Sciatic nerve (tissue), 2 donors: ENCODE results near the gene NRG3. TPM values are rescaled to one million over a fixed set of nuclear protein-coding genes. Genes with fewer than 3 reads are reported as not detected.
A peak's percentile ranks its signal among the peaks of the same experiment; 100 is the strongest.
"Not testable (repeated sequence)": the region's sequence is repeated elsewhere in the genome, so short reads cannot be mapped to it uniquely, and the experiment has no call there.

Source experiments
- ATAC-seq: fragments of 200-7000 bp; cut with Tn5 transposase; one replicate; pipeline ENCODE4 v1.9.1; 2020; ENCODE audit warnings: mild to moderate bottlenecking, moderate library complexity
- DNase-seq: peaks from one replicate; pipeline ENCODE4 v3.0.0-alpha.2; 2020; ENCODE audit warnings: low spot score
- intact Hi-C: fragments of 100-400 bp; cut with DNase I; formaldehyde crosslinking; loops from one replicate; pipeline ENCODE4 v1.14.2; 2022
- total RNA-seq: library from RNA; stranded (reverse); fragmentation: NEBNext Ultra II Directional; extraction: Animal tissue kit (Norgen Biotek cat#: 25700); gene quantifications from one replicate; pipeline ENCODE4 v1.2.1, GENCODE V29; 2021
- donor health status: DM: no; HTN: no; CAD: no.
- donor health status: DM: no; HTN: no; CAD: no.

Gene NRG3
- total RNA-seq, 1 donor from 2014 or later, result 1.4 TPM

- DNase-seq (no peak), ATAC-seq (no peak)
- intact Hi-C loops, result no loop called here
Observed at GRCh38 chr10:82949816-82950575, 1075.0 kb downstream of the NRG3 start.

DNA sequence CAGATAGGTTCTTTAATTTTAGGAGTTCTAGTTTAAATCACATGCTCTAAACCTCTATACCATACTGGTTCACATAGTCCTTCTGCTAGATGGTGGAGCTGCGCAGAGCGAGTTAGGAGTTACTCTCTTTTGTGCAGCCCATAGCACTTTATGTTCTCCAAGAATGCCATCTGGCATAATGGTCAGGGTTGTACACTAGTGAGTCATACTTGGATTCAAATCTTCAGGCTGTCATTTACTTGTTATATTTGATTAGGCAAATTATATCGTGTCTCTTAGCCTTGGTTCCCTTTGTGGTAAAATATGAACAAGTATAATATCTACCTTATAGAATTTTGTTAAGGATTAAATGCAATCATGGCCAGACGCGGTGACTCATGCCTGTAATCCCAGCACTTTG is 1078.3 kb downstream of the NRG3 start:
- DNase-seq (no peak), ATAC-seq (no peak)
- intact Hi-C loops, result no loop called here

DNA sequence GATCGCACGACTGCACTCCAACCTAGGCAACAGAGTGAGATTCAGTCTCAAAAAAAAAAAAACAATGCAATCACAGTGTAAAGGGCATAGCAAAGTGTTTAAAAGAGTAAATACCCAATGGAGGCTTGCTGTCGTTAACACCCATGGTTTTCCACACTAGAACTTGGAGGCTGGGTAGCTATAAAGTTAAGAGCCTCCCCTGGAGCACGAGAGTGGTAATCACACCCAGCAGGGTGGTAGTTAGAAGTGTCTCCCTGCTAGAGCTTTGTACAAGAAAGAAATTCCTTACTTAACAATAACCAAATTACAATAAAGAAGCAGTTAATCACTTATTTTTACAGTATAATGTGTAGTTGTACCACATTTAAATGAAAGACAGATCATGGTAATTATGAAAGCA is 1078.9 kb downstream of the NRG3 start:
- ATAC-seq, result no peak
- intact Hi-C loops, result no loop called here

DNA sequence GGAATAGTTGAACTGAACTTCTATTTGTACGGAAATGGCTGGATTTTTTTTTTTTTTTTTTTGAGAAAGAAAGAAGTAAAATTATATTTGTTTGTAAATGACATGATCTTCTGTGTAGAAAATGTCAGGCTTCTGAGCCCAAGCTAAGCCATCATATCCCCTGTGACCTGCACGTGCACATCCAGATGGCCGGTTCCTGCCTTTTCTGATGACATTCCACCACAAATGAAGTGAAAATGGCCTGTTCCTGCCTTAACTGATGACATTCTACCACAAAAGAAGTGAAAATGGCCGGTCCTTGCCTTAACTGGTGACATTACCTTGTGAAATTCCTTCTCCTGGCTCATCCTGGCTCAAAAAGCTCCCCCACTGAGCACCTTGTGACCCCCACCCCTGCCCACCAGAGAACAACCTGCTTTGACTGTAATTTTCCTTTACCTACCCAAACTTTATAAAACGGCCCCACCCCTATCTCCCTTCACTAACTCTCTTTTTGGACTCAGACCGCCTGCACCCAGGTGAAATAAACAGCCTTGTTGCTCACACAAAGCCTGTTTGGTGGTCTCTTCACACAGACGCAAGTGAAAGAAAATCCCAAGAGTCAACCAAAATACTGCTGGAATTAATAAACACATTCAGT is 1085.5 kb downstream of the NRG3 start:
- ATAC-seq, DNase-seq, intact Hi-C loops: not testable (repeated sequence)

More for the DNA sequence above, 1078.9 kb downstream of the NRG3 start:
- DNase-seq, result no peak

GRCh38 chr10:82961864-82962263 is 1086.9 kb downstream of the NRG3 start:
- ATAC-seq, result no peak
- DNase-seq, result no peak
- intact Hi-C loops, result no loop called here

DNA sequence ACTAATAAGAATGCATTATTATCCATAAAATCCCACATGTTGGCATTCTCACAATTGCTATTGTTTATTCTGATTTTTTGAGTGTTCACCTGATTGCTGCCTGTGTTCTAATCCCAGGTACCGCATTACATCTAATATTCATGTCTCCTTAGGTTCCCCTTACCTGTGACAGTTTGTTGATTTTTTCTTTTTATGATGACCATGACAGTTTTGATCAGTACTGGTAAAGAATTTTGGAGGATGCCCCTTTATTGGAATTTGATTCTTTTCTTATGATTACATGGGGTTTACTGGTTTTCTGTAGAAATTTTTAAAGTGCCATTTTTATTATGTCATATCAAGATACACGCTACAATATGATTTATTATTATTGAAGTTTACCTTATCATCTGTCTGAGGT is 1091.1 kb downstream of the NRG3 start:
- intact Hi-C loops, result no loop called here
- no peak for ATAC-seq

GRCh38 chr10:82968533-82968932 is 1093.5 kb downstream of the NRG3 start:
- intact Hi-C loops, result no loop called here
- DNase-seq (no peak), ATAC-seq (no peak)

More for the DNA sequence above, 1091.1 kb downstream of the NRG3 start:
- no peak for DNase-seq

GRCh38 chr10:82969405-82969804 is 1094.4 kb downstream of the NRG3 start:
- DNase-seq (no peak), ATAC-seq (no peak)
- intact Hi-C loops, result no loop called here

GRCh38 chr10:82980321-82980720 is 1105.3 kb downstream of the NRG3 start:
- intact Hi-C loops, result no loop called here
- no peak for DNase-seq
- ATAC-seq, result no peak

- intact Hi-C loops, result no loop called here
- no peak for DNase-seq
- no peak for ATAC-seq
Observed at GRCh38 chr10:82981137-82981723, 1106.2 kb downstream of the NRG3 start.

GRCh38 chr10:82982110-82982608 is 1107.2 kb downstream of the NRG3 start:
- ATAC-seq (peak; percentile 50), DNase-seq (no peak)
- intact Hi-C loops, result no loop called here

DNA sequence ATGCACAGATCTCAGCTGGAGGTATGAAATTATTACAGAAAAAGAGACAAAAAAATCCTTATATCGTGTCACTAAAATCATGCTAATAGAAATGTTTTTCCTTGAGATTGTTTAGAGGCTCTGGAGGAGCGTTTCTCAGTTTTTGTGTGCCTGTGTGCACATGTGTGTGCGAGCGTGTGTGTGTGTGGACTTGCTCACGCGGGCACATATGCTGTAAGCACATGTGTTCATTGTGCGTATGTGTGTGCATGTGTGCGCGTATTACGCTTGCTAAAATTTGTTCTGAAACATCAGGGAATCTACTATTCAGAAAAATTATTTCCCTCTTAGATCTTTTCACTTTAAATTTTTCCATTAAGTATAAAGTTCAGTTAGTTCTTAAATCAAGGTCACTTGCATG is 1111.2 kb downstream of the NRG3 start:
- ATAC-seq, result no peak
- intact Hi-C loops, result no loop called here
- no peak for DNase-seq

DNA sequence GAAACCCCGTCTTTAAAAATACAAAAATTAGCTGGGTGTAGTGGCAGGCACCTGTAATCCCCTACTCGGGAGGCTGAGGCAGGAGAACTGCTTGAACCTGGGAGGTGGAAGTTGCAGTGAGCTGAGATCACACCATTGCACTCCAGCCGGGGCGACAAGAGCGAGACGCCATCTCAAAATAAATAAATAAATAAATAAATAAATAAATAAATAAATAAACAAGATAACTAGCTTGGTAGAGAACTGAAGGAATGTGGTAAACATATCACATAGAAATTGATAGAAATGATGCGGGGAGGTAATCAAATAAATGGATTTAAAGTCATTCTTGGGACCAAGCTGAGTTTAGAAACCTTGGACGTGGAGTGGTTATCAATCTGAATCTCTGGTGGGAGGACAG is 1131.5 kb downstream of the NRG3 start:
- DNase-seq, ATAC-seq, intact Hi-C loops: not testable (repeated sequence)

- DNase-seq (no peak), ATAC-seq (no peak)
- intact Hi-C loops, result no loop called here
Observed at GRCh38 chr10:83007510-83007909, 1132.5 kb downstream of the NRG3 start.

GRCh38 chr10:83012866-83013265 is 1137.9 kb downstream of the NRG3 start:
- no peak for DNase-seq
- ATAC-seq, result no peak
- intact Hi-C loops, result no loop called here

- intact Hi-C loops, result no loop called here
- ATAC-seq (no peak), DNase-seq (no peak)
Observed at GRCh38 chr10:83017076-83017867, 1142.3 kb downstream of the NRG3 start.

- ATAC-seq (no peak), DNase-seq (no peak)
- intact Hi-C loops, result no loop called here
Observed at GRCh38 chr10:83023662-83024061, 1148.7 kb downstream of the NRG3 start.
